K562 (cell line): ENCODE measurements around the gene CCDC78. TPM values are rescaled to one million over a fixed set of nuclear protein-coding genes. Genes with fewer than 3 reads are reported as not detected.
A peak's percentile ranks its signal among the peaks of the same experiment; 100 is the strongest.

Experiments
- EZH2 ChIP-seq: IDR thresholded peaks from 2 replicates; pipeline ENCODE4 v1.6.1; 2012; ENCODE audit warnings: low read depth, mild to moderate bottlenecking, inconsistent platforms, low read length, borderline replicate concordance
- MAZ ChIP-seq, 2 experiments: fragments of 450-650 bp in 1 of 2; sonication (generic) in 1 of 2; formaldehyde crosslinking; IDR thresholded peaks in 1 of 2; conservative IDR thresholded peaks in 1 of 2; 2 replicates each; pipeline versions ENCODE4 v1.4.0 to v1.5.0; 2020; ENCODE audit warnings: mild to moderate bottlenecking in 1 of 2, missing genetic modification reagents in 1 of 2
- MEF2A ChIP-seq: IDR thresholded peaks from 2 replicates; pipeline ENCODE4 v1.6.1; 2011; ENCODE audit warnings: low read depth, mild to moderate bottlenecking, low read length, moderate library complexity; ENCODE audit not compliant: control insufficient read depth
- PCBP1 ChIP-seq: fragments of 200-400 bp; formaldehyde crosslinking; IDR thresholded peaks from 2 replicates; pipeline ENCODE4 v1.6.1; 2018; ENCODE audit warnings: mild to moderate bottlenecking, low read depth, low read length; ENCODE audit not compliant: poor library complexity, severe bottlenecking
- RBM25 ChIP-seq: fragments of 200-400 bp; formaldehyde crosslinking; IDR thresholded peaks from 2 replicates; pipeline ENCODE4 v1.6.1; 2018; ENCODE audit warnings: low read length, low read depth, moderate library complexity; ENCODE audit not compliant: severe bottlenecking
- RREB1 ChIP-seq: fragments of 250-450 bp; sonication (Bioruptor Pico); IDR thresholded peaks from 2 replicates; pipeline ENCODE4 v1.4.0; 2020
- TARDBP ChIP-seq: fragments of 450-650 bp; IDR thresholded peaks from 2 replicates; pipeline ENCODE4 v1.6.1; 2016
- ZNF280A ChIP-seq: fragments of 450-650 bp; IDR thresholded peaks from 2 replicates; pipeline ENCODE4 v1.6.1; 2018; ENCODE audit warnings: mild to moderate bottlenecking, low read depth; ENCODE audit not compliant: partially characterized antibody
- polyA plus RNA-seq, 8 experiments: library from polyadenylated mRNA; depleted of rRNA in 4 of 8; stranded (reverse) in 5 of 8; unstranded in 3 of 8; fragments of >200 nt; fragmentation: Nextera tagmentation in 2 of 8; fragmentation: Illumina TruSeq in 1 of 8; extraction: Ambion mirVana in 2 of 8; extraction: Trizol in 1 of 8; gene quantifications; 2 replicates each; pipeline versions ENCODE4 v1.2.1 to v1.2.3, GENCODE V29; 2011 to 2014; ENCODE audit warnings: inconsistent platforms in 1 of 8, missing spikeins in 1 of 8
- total RNA-seq, 7 experiments: library from RNA; depleted of rRNA in 6 of 7; stranded (reverse); fragments of >200 nt in 6 of 7; fragmentation: Illumina TruSeq in 2 of 7; extraction: Trizol in 2 of 7; gene quantifications; 2 replicates each; pipeline versions ENCODE4 v1.2.1 to v1.2.3, GENCODE V29; 2011 to 2021; ENCODE audit warnings: low replicate concordance in 1 of 7
- TF ChIP-seq, protein P1 (sequence below), 2 experiments: fragments of 150-350 bp in 1 of 2; IDR thresholded peaks; 2 replicates each; pipeline ENCODE4 v1.6.1; 2012 to 2016; ENCODE audit warnings: low read depth in 2 of 2, low read length in 2 of 2, mild to moderate bottlenecking in 1 of 2, moderate library complexity in 1 of 2
- TF ChIP-seq, protein P2 (sequence below): sonication (generic); formaldehyde crosslinking; IDR thresholded peaks from 2 replicates; pipeline ENCODE4 v1.8.1; 2023; ENCODE audit warnings: mild to moderate bottlenecking, missing genetic modification reagents, moderate library complexity
- TF ChIP-seq, protein P3 (sequence below): fragments of 250-450 bp; sonication (Bioruptor Pico); IDR thresholded peaks from 2 replicates; pipeline ENCODE4 v1.9.0; 2021; ENCODE audit warnings: mild to moderate bottlenecking

The CCDC78 gene
- total and polyA plus RNA-seq, 9 of the 15 experiments (the other 6 are each of a cell fraction or from before 2014, with no cell fraction given): 0.24 to 17.7 (median 2.9) TPM

DNA sequence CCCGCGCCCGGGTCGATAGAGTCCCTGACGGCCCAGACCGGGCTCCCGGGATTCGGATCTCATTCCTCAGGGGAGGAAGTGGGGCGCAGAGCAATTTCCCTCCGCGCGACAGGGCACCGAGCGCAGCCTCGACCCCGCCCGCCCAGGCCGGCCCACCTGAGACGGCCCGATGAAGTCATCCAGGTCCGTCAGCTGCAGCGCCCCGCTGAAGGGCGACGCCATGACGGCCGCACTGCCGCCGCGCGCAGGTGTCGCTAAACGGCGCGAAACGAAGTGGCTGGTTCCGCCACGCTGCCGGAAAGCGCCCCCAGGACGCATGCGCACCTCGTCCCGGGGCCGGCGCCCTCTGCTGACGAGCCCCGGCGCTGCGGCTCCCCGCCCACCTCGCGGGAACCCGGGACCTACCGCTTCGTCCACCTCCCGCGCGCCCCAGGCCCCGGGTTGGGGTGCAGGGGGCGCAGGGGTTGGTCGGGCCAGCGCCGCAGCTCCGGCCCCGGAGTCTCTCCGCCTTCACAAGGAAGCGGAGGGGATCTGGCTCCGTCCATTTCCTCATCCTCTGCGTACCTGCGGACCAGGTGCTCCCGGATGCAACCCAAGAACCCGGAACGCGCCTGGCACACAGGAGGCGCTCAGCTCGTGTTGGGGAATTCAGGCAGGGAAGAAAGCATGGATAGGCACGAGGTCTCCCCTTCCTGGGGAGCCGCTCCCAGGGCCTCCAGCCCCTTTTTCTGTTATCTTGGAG lies 14.7 kb upstream of the CCDC78 start, which contains the start of gene CIAO3 (continued):
- TF ChIP-seq, protein P1, sequence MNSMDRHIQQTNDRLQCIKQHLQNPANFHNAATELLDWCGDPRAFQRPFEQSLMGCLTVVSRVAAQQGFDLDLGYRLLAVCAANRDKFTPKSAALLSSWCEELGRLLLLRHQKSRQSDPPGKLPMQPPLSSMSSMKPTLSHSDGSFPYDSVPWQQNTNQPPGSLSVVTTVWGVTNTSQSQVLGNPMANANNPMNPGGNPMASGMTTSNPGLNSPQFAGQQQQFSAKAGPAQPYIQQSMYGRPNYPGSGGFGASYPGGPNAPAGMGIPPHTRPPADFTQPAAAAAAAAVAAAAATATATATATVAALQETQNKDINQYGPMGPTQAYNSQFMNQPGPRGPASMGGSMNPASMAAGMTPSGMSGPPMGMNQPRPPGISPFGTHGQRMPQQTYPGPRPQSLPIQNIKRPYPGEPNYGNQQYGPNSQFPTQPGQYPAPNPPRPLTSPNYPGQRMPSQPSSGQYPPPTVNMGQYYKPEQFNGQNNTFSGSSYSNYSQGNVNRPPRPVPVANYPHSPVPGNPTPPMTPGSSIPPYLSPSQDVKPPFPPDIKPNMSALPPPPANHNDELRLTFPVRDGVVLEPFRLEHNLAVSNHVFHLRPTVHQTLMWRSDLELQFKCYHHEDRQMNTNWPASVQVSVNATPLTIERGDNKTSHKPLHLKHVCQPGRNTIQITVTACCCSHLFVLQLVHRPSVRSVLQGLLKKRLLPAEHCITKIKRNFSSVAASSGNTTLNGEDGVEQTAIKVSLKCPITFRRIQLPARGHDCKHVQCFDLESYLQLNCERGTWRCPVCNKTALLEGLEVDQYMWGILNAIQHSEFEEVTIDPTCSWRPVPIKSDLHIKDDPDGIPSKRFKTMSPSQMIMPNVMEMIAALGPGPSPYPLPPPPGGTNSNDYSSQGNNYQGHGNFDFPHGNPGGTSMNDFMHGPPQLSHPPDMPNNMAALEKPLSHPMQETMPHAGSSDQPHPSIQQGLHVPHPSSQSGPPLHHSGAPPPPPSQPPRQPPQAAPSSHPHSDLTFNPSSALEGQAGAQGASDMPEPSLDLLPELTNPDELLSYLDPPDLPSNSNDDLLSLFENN (IDR thresholded peaks at IDR 0.05; ENCODE audit: low read depth in 2 of 2, low read length in 2 of 2): 0 out of 4 replicates have a peak, but pooled peaks of 1 of the 2 experiments have one; percentile 2
- TF ChIP-seq PCBP1: peak; percentile 68
- TF ChIP-seq MAZ (CRISPR knock-in tag; conservative IDR thresholded peaks at IDR 0.05 in 1 of 2, IDR thresholded peaks at IDR 0.05 in 1 of 2): peak; percentile 83 to 90
- peak; percentile 57; the same call in 1 of the 2 replicates for TF ChIP-seq TARDBP
- TF ChIP-seq, protein P2, sequence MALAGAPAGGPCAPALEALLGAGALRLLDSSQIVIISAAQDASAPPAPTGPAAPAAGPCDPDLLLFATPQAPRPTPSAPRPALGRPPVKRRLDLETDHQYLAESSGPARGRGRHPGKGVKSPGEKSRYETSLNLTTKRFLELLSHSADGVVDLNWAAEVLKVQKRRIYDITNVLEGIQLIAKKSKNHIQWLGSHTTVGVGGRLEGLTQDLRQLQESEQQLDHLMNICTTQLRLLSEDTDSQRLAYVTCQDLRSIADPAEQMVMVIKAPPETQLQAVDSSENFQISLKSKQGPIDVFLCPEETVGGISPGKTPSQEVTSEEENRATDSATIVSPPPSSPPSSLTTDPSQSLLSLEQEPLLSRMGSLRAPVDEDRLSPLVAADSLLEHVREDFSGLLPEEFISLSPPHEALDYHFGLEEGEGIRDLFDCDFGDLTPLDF (CRISPR knock-in tag): peak; percentile 70; the same call in 1 of the 2 replicates
- TF ChIP-seq ZNF280A: no peak
- no peak for TF ChIP-seq RBM25
- TF ChIP-seq EZH2: no peak
- no peak for TF ChIP-seq MEF2A
- 0 out of 2 replicates have a peak, but pooled peaks have one; percentile 41 for TF ChIP-seq RREB1 (CRISPR knock-in tag)
- TF ChIP-seq, protein P3, sequence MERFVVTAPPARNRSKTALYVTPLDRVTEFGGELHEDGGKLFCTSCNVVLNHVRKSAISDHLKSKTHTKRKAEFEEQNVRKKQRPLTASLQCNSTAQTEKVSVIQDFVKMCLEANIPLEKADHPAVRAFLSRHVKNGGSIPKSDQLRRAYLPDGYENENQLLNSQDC (CRISPR knock-in tag): peak; percentile 49; the same call in 1 of the 2 replicates
